Upper lobe of right lung (tissue), 1 donor: Measurements from ENCODE around the gene CMTM3. TPM values are rescaled to one million over a fixed set of nuclear protein-coding genes. Genes with fewer than 3 reads are reported as not detected.
"Not testable (repeated sequence)": the region's sequence is repeated elsewhere in the genome, so short reads cannot be mapped to it uniquely, and the experiment has no call there.

Experiments used
- ATAC-seq: fragments of 200-7000 bp; cut with Tn5 transposase; one replicate; pipeline ENCODE4 v1.9.1; 2020; ENCODE audit warnings: mild to moderate bottlenecking, moderate library complexity
- DNase-seq: peaks from one replicate; pipeline ENCODE4 v3.0.0-alpha.2; 2020
- H3K27ac ChIP-seq: fragments of 200-600 bp; one replicate; pipeline ENCODE4 v1.8.0; 2022
- H3K27me3 ChIP-seq: fragments of 200-600 bp; one replicate; pipeline ENCODE4 v1.8.0; 2022; ENCODE audit warnings: mild to moderate bottlenecking
- H3K36me3 ChIP-seq: fragments of 200-600 bp; one replicate; pipeline ENCODE4 v1.8.0; 2022
- H3K4me1 ChIP-seq: fragments of 200-600 bp; one replicate; pipeline ENCODE4 v1.8.0; 2022
- H3K4me3 ChIP-seq: fragments of 200-600 bp; one replicate; pipeline ENCODE4 v1.8.0; 2022; ENCODE audit warnings: mild to moderate bottlenecking
- H3K9me3 ChIP-seq: fragments of 200-600 bp; one replicate; pipeline ENCODE4 v1.8.0; 2022
- intact Hi-C: fragments of 100-400 bp; cut with DNase I; formaldehyde crosslinking; loops from one replicate; pipeline ENCODE4 v1.11.0; 2022
- total RNA-seq: library from RNA; stranded (reverse); fragmentation: NEBNext Ultra II Directional; extraction: Animal tissue kit (Norgen Biotek cat#: 25700); gene quantifications from one replicate; pipeline ENCODE4 v1.2.1, GENCODE V29; 2021
- TF ChIP-seq, protein P1 (sequence below): fragments of 200-600 bp; IDR thresholded peaks from one replicate; pipeline ENCODE4 v1.8.0; 2022; ENCODE audit warnings: antibody characterized with exemption
- donor health status: DM: no; HTN: yes; CAD: no; lungs with severe emphysema.

The CMTM3 gene
- total RNA-seq, 1 donor from 2014 or later, result 38.1 TPM

DNA sequence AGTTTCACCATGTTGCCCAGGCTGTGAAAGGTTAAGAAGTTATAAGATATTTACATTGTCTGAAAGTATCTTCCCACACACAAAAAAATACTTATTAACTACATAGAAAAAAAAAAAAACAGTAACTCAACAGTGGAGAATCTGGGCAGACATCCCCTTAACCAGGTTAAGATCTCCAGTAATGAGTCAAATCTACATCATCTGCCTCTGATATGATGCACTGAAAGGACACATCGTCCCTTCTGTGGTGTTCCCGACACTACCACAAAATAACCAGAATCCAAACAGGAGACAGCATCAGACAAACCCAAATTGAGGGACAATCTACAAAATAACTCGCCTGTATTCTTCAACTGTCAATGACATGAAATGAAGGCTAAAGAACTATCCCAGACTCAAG is 52.0 kb downstream of the CMTM3 start:
- H3K27me3 ChIP-seq, result no peaks in the 10 kb centered on the region
- H3K9me3 ChIP-seq, result no peaks in the 10 kb centered on the region
- no peaks in the 10 kb centered on the region for H3K36me3 ChIP-seq
- ATAC-seq (no peak), DNase-seq (no peak)
- peaks cover 20% of the 10 kb centered on the region for H3K4me1 ChIP-seq
- intact Hi-C loops, result no loop called here
- TF ChIP-seq, protein P1, sequence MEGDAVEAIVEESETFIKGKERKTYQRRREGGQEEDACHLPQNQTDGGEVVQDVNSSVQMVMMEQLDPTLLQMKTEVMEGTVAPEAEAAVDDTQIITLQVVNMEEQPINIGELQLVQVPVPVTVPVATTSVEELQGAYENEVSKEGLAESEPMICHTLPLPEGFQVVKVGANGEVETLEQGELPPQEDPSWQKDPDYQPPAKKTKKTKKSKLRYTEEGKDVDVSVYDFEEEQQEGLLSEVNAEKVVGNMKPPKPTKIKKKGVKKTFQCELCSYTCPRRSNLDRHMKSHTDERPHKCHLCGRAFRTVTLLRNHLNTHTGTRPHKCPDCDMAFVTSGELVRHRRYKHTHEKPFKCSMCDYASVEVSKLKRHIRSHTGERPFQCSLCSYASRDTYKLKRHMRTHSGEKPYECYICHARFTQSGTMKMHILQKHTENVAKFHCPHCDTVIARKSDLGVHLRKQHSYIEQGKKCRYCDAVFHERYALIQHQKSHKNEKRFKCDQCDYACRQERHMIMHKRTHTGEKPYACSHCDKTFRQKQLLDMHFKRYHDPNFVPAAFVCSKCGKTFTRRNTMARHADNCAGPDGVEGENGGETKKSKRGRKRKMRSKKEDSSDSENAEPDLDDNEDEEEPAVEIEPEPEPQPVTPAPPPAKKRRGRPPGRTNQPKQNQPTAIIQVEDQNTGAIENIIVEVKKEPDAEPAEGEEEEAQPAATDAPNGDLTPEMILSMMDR, result no peak
- H3K27ac ChIP-seq, result no peak overlapping the region
- no peak overlapping the region for H3K4me3 ChIP-seq

DNA sequence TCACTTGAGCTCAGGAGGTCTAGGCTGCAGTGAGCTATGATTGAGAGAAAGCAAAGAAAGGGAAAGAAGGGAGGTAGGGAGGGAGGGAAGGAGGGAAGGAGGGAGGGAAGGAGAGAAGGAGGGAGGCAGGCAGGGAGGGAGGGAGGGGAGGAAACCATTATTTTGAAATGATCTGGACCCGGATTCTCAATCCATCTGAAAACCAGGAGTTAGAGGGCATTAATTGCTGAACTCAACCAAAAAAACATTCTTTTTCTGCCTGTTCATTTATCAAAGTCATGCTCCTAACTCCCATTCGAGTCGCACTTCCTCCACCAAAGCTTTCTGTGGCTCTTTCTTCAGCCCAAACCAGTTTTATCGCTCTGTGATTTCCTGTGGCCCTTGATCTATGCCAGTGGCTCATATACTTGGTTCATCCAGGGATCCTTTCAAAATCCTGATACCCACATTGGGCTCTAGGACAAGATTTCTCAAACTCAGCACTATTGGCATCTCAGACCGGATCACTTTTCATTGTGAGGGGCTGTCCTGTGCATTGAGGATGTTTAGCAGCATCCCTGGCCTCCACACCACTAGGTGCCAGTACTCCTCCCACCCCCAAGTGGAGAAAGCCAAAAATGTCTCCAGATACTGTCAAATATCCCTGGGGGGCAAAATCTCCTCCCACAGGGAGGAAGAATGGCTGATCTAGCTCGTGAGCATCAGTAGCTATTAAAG is 53.8 kb downstream of the CMTM3 start:
- Histone ChIP-seq H3K27me3 (no peaks in the 10 kb centered on the region), H3K36me3 (no peaks in the 10 kb centered on the region), H3K27ac (no peak overlapping the region), H3K4me3 (no peak overlapping the region), H3K9me3 (no peaks in the 10 kb centered on the region), H3K4me1 (peaks cover 15% of the 10 kb centered on the region)
- intact Hi-C loops, result no loop called here
- ATAC-seq (no peak), DNase-seq (no peak)
- TF ChIP-seq, protein P1, result no peak

DNA sequence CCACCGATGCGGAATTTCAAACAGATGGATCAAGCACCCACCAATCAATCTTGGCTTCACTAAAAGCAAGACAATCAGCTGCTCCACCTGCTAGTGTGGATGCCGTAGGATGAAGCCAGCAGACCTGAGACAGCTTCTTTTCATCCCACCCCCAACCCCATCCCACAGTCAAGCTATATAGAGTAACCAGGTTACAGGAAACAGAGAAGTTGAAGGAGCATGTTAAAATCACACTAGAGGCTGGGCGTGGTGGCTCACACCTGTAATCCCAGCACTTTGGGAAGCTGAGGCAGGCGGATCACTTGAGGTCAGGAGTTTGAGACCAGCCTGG is 54.3 kb downstream of the CMTM3 start:
- H3K4me3 ChIP-seq, result no peak overlapping the region
- TF ChIP-seq, protein P1, result no peak
- ATAC-seq (no peak), DNase-seq (no peak)
- no peaks in the 10 kb centered on the region for H3K36me3 ChIP-seq
- intact Hi-C loops, result no loop called here
- H3K27ac ChIP-seq, result no peak overlapping the region
- peaks cover 15% of the 10 kb centered on the region for H3K4me1 ChIP-seq
- no peaks in the 10 kb centered on the region for H3K9me3 ChIP-seq
- H3K27me3 ChIP-seq, result no peaks in the 10 kb centered on the region

- intact Hi-C loops, result no loop called here
- TF ChIP-seq, protein P1, result peak; percentile 28
- no peaks in the 10 kb centered on the region for H3K9me3 ChIP-seq
- H3K27ac ChIP-seq, result peak overlapping the region; percentile 12
- H3K27me3 ChIP-seq, result no peaks in the 10 kb centered on the region
- peak; percentile 97 for ATAC-seq
- no peaks in the 10 kb centered on the region for H3K36me3 ChIP-seq
- peaks cover 15% of the 10 kb centered on the region for H3K4me1 ChIP-seq
- H3K4me3 ChIP-seq, result no peak overlapping the region
- peak; percentile 73 for DNase-seq
Observed at GRCh38 chr16:66660422-66661209, 56.1 kb downstream of the CMTM3 start.

DNA sequence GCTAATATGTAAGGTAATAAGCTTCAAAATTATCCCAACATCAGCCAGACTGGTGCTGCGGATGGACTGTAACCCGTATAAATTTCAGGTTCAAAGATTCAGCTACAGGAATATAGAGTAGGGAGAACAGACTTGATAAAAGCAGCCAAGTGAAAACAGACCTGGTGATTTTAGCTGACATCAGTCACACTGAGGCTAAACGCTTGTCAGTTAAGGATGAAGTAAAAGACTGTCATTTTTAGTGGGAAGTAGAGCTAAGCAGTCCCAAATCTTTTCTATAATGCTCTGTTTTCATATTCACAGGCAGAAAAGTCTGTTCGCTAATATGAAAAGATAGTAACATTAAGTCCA is 56.7 kb downstream of the CMTM3 start:
- Histone ChIP-seq H3K4me3 (no peak overlapping the region), H3K4me1 (peaks cover 15% of the 10 kb centered on the region), H3K36me3 (no peaks in the 10 kb centered on the region), H3K9me3 (no peaks in the 10 kb centered on the region), H3K27ac (peak overlapping the region; percentile 12), H3K27me3 (no peaks in the 10 kb centered on the region)
- DNase-seq (no peak), ATAC-seq (no peak)
- intact Hi-C loops, result no loop called here
- TF ChIP-seq, protein P1, result no peak

DNA sequence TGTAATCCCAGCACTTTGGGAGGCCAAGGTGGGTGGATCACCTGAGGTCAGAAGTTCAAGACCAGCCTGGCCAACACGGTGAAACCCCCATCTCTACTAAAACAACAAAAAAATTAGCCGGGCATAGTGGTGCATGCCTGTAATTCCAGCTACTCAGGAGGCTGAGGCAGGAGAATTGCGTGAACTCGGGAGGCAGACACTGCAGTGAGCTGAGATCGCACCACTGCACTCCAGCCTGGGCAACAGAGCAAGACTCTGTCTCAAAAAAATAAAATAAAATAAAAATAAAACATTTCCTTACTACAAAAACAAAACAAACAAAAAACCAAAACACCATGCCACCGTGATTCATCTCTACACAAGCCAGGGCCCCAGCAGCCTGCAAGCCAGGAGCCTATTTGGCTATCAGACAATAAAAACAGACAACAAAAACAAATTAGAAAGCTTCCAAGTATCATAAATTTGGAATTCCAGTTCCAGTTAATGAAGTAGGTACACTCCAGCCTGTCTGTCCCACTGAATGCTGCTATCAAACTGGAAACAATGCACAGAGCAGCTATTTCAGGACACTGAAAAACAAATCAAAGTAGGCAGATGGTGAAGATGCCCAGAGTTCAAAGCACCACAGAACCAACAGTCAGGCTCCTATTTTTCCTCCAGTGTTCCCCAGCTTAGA is 57.3 kb downstream of the CMTM3 start:
- ATAC-seq, H3K27ac ChIP-seq, H3K4me3 ChIP-seq, H3K27me3 ChIP-seq, DNase-seq, H3K36me3 ChIP-seq, intact Hi-C loops, H3K9me3 ChIP-seq: not testable (repeated sequence)
- H3K4me1 ChIP-seq, result peaks cover 15% of the 10 kb centered on the region
